Astrocyte (in vitro differentiated cells and primary cell): ENCODE results near the gene ERMARD. TPM values are rescaled to one million over a fixed set of nuclear protein-coding genes. Genes with fewer than 3 reads are reported as not detected.

Experiments
- DNase-seq: peaks from one replicate; pipeline ENCODE4 v3.0.0-alpha.2; 2010; ENCODE audit warnings: low read depth
- FAIRE-seq: peaks from 2 replicates; lab custom pipeline; 2011; peaks lifted over from hg19 to GRCh38; lab: Jason Lieb, UNC
- H2AFZ ChIP-seq: 2 replicates; pipeline ENCODE4 v1.6.0; 2012; ENCODE audit warnings: low read depth, low read length, inconsistent platforms
- H3K27ac ChIP-seq: 2 replicates; pipeline ENCODE4 v1.5.1; 2011; ENCODE audit warnings: low read depth, low read length, inconsistent platforms
- H3K27me3 ChIP-seq: 2 replicates; pipeline ENCODE4 v1.6.0; 2011; ENCODE audit warnings: low read length, inconsistent platforms; ENCODE audit not compliant: insufficient read depth
- H3K36me3 ChIP-seq: 2 replicates; pipeline ENCODE4 v1.5.1; 2011; ENCODE audit warnings: low read length, inconsistent platforms; ENCODE audit not compliant: insufficient read depth
- H3K4me1 ChIP-seq: 2 replicates; pipeline ENCODE4 v1.5.1; 2011; ENCODE audit warnings: low read length, inconsistent platforms; ENCODE audit not compliant: insufficient read depth
- H3K4me2 ChIP-seq: 2 replicates; pipeline ENCODE4 v1.6.0; 2012; ENCODE audit warnings: low read length, inconsistent platforms
- H3K4me3 ChIP-seq: 2 replicates; pipeline ENCODE4 v1.5.1; 2011; ENCODE audit warnings: low read depth, mild to moderate bottlenecking, low read length, inconsistent platforms; ENCODE audit not compliant: insufficient read depth
- H3K79me2 ChIP-seq: 2 replicates; pipeline ENCODE4 v1.6.0; 2012; ENCODE audit warnings: mild to moderate bottlenecking, low read length, inconsistent platforms; ENCODE audit not compliant: insufficient read depth
- H3K9ac ChIP-seq: 2 replicates; pipeline ENCODE4 v1.6.0; 2012; ENCODE audit warnings: mild to moderate bottlenecking, low read length, inconsistent platforms
- H3K9me3 ChIP-seq: 2 replicates; pipeline ENCODE4 v1.5.1; 2012; ENCODE audit warnings: low read depth, mild to moderate bottlenecking, low read length, inconsistent platforms; ENCODE audit not compliant: insufficient read depth
- H4K20me1 ChIP-seq: 2 replicates; pipeline ENCODE4 v1.6.0; 2012; ENCODE audit warnings: low read length, inconsistent platforms; ENCODE audit not compliant: insufficient read depth
- H3K27ac Mint-ChIP-seq: one replicate; pipeline ENCODE4 v1.8.0; 2021; ENCODE audit warnings: mild to moderate bottlenecking, mixed read lengths; ENCODE audit not compliant: unreplicated experiment
- H3K27me3 Mint-ChIP-seq: one replicate; pipeline ENCODE4 v1.8.0; 2021; ENCODE audit warnings: low read depth, mixed read lengths; ENCODE audit not compliant: unreplicated experiment
- H3K36me3 Mint-ChIP-seq: one replicate; pipeline ENCODE4 v1.8.0; 2021; ENCODE audit warnings: low read depth, mixed read lengths; ENCODE audit not compliant: unreplicated experiment
- H3K4me1 Mint-ChIP-seq: one replicate; pipeline ENCODE4 v1.8.0; 2021; ENCODE audit warnings: low read depth, mixed read lengths; ENCODE audit not compliant: unreplicated experiment
- H3K4me3 Mint-ChIP-seq: one replicate; pipeline ENCODE4 v1.8.0; 2021; ENCODE audit warnings: mild to moderate bottlenecking, moderate library complexity, mixed read lengths; ENCODE audit not compliant: unreplicated experiment
- H3K9me3 Mint-ChIP-seq: one replicate; pipeline ENCODE4 v1.8.0; 2021; ENCODE audit warnings: mild to moderate bottlenecking, mixed read lengths; ENCODE audit not compliant: unreplicated experiment
- CTCF ChIP-seq: IDR thresholded peaks from 2 replicates; pipeline ENCODE4 v1.5.1; 2011; ENCODE audit warnings: low read depth, mild to moderate bottlenecking, inconsistent platforms, low read length, moderate library complexity; ENCODE audit not compliant: insufficient read depth
- EZH2 ChIP-seq: IDR thresholded peaks from 2 replicates; pipeline ENCODE4 v1.6.1; 2012; ENCODE audit warnings: mild to moderate bottlenecking, low read length, inconsistent platforms; ENCODE audit not compliant: insufficient read depth
- total RNA-seq: library from RNA; stranded (reverse); gene quantifications from 2 replicates; pipeline ENCODE4 v1.2.1, GENCODE V29; 2021

ERMARD gene
- total RNA-seq, 1 donor from 2014 or later = 13.1 TPM

DNA sequence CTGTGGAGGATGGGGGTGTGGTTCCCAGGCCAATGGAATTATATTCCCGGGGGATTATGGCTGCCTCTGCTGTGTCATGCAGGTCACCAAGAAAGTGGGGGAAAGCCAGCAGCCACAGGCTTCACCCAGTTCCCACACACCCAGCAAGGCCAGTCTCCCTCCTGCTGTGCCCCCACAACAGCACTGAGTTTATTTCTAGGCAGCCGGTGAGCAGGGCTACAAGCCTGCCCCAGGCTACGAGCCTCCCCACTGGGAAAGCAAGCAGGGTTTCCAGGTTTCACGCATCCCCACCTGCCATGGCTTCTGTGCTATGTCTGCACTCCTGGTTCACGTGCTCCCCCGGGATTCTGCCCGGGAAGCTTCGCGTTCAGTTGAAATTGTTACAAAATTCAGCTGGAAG lies 72.6 kb downstream of the ERMARD start:
- no peak for DNase-seq
- no peaks in the 10 kb centered on the region for H3K36me3 Mint-ChIP-seq
- no peak overlapping the region for H3K4me2 ChIP-seq
- no peaks in the 10 kb centered on the region for H4K20me1 ChIP-seq
- H3K27ac Mint-ChIP-seq = no peak overlapping the region
- no peaks in the 10 kb centered on the region for H3K36me3 ChIP-seq
- H3K79me2 ChIP-seq = no peaks in the 10 kb centered on the region
- H3K9me3 ChIP-seq = no peaks in the 10 kb centered on the region
- no peak overlapping the region for H3K4me3 ChIP-seq
- peaks cover 11% of the 10 kb centered on the region for H3K9me3 Mint-ChIP-seq
- H3K27ac ChIP-seq = no peak overlapping the region
- H2AFZ ChIP-seq = no peak overlapping the region
- TF ChIP-seq CTCF (no peak), EZH2 (no peak)
- H3K27me3 ChIP-seq = peaks cover 2% of the 10 kb centered on the region
- H3K27me3 Mint-ChIP-seq = peaks cover 49% of the 10 kb centered on the region
- H3K4me1 Mint-ChIP-seq = no peaks in the 10 kb centered on the region
- no peak overlapping the region for H3K9ac ChIP-seq
- FAIRE-seq = no peak
- no peaks in the 10 kb centered on the region for H3K4me1 ChIP-seq
- H3K4me3 Mint-ChIP-seq = no peak overlapping the region

- Mint-ChIP-seq H3K27me3 (peaks cover 54% of the 10 kb centered on the region), H3K27ac (no peak overlapping the region), H3K4me3 (no peak overlapping the region), H3K36me3 (no peaks in the 10 kb centered on the region), H3K4me1 (no peaks in the 10 kb centered on the region), H3K9me3 (peaks cover 11% of the 10 kb centered on the region)
- no peaks in the 10 kb centered on the region for H3K9me3 ChIP-seq
- no peaks in the 10 kb centered on the region for H3K79me2 ChIP-seq
- no peak overlapping the region for H3K9ac ChIP-seq
- TF ChIP-seq EZH2 = no peak
- TF ChIP-seq CTCF = no peak
- H3K4me3 ChIP-seq = no peak overlapping the region
- no peak for DNase-seq
- no peak overlapping the region for H2AFZ ChIP-seq
- no peaks in the 10 kb centered on the region for H4K20me1 ChIP-seq
- no peak for FAIRE-seq
- H3K4me2 ChIP-seq = no peak overlapping the region
- H3K27me3 ChIP-seq = peaks cover under 1% of the 10 kb centered on the region
- H3K27ac ChIP-seq = no peak overlapping the region
- no peaks in the 10 kb centered on the region for H3K36me3 ChIP-seq
- H3K4me1 ChIP-seq = no peaks in the 10 kb centered on the region
Observed at GRCh38 chr6:169824848-169825557, 73.6 kb downstream of the ERMARD start.

GRCh38 chr6:169825558-169826225 lies 74.3 kb downstream of the ERMARD start:
- Mint-ChIP-seq H3K36me3 (no peaks in the 10 kb centered on the region), H3K4me3 (no peak overlapping the region), H3K27me3 (peaks cover 55% of the 10 kb centered on the region), H3K27ac (no peak overlapping the region), H3K4me1 (no peaks in the 10 kb centered on the region), H3K9me3 (peaks cover 11% of the 10 kb centered on the region)
- Histone ChIP-seq H3K27ac (no peak overlapping the region), H3K27me3 (no peaks in the 10 kb centered on the region), H3K4me1 (no peaks in the 10 kb centered on the region), H3K79me2 (no peaks in the 10 kb centered on the region), H2AFZ (no peak overlapping the region), H3K4me3 (no peak overlapping the region), H3K36me3 (no peaks in the 10 kb centered on the region), H3K9ac (no peak overlapping the region), H3K4me2 (no peak overlapping the region), H4K20me1 (no peaks in the 10 kb centered on the region), H3K9me3 (no peaks in the 10 kb centered on the region)
- TF ChIP-seq EZH2 (no peak), CTCF (no peak)
- FAIRE-seq (no peak), DNase-seq (no peak)
